Gastroesophageal sphincter (tissue), 3 donors: ENCODE measurements around the gene CYTH3.

ENCODE experiments used
- CTCF ChIP-seq, 4 experiments: fragments of 200-600 bp in 2 of 4; fragments of 450-650 bp in 2 of 4; sonication (generic) in 1 of 4; IDR thresholded peaks; one replicate each; pipeline ENCODE4 v1.5.1; 2017 to 2019; ENCODE audit warnings: antibody characterized with exemption in 4 of 4, mild to moderate bottlenecking in 2 of 4, moderate library complexity in 2 of 4
- POLR2A ChIP-seq, 2 donors: fragments of 450-650 bp; IDR thresholded peaks; one replicate each; pipeline ENCODE4 v1.6.1; 2017; ENCODE audit warnings: antibody characterized with exemption in 2 of 2, mild to moderate bottlenecking in 2 of 2, moderate library complexity in 1 of 2

- TF ChIP-seq CTCF (IDR thresholded peaks at IDR 0.05) (no peak), POLR2A (IDR thresholded peaks at IDR 0.05) (no peak)
These were observed 10.2 kb downstream of the CYTH3 start for GRCh38 chr7:6262221-6262620.
